ENCODE results near the gene CERKL. TPM values are rescaled to one million over a fixed set of nuclear protein-coding genes. Genes with fewer than 3 reads are reported as not detected.

The CERKL gene
- total RNA-seq, 2 experiments from 2014 or later = not detected

DNA sequence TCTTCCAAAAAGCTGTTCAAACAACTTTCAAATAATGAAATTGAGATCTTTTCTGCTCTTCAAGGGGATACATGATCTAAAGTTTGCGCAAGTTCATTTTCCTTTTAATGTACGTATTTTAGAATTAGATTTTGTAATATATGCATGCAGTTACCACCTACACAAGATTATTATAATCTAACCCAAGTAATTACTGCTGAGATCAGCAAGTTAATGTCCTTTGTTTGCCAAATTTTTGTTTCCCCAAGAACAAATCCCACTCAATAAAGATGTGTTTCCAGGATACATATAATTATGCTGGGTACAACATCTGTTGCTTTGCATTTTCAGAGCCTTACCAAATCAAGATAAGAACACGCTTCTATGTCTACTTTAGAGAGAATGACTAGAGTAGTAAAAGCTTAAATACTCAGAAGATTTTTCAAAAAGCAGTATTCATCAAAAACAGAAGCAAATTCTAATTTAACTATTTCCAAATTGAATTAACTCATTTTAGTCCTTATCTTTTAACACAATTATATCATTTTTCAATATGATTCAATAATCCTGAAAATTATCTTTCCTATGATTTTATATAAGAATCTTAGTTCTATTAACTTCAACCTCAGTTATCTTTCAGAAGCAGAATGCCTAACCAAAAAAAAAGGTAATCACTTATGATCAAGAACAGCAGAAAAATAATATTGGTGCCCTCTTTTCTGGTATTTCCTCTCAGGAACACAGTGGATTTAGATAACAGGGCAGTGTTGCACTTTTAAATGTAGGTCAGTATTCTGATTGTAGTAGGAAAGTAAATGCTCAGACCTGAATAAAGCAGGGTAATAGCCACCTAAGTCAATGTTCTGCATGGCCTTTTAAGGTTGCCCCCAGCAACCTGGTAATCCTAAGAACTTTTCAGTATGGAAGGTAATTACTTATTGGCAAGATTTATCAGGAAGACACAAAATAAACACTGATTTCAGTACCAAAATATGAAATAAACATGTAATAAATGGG lies 28.0 kb downstream of the CERKL start:
- no peak overlapping the region for H3K4me2 ChIP-seq (ENCODE audit: low read length)
- CTCF ChIA-PET (ENCODE audit: unreplicated experiment) = no interaction called here

DNA sequence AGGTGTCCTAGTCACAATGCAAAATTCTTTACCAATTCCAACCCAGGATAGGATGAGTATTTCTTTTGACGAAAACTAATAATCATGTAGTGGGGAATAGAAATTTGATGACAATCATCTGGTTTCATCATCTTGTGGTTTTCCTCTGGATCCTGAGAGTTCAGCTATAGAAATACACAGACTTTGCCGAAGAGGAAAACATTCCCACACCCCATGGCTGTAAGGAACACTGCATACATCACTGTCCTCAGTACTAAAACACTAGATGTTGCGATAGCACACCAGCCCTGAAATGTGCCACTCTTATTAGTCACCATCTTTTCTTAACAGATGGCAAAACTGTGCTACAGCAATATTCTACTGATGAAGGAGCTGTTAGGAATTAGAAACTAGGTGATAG lies 29.4 kb downstream of the CERKL start:
- Histone ChIP-seq H3K4me3 (ENCODE audit: low read depth, low read length, poor library complexity, severe bottlenecking) (no peak overlapping the region), H4K20me1 (ENCODE audit: insufficient read depth, low read length) (no peaks in the 10 kb centered on the region), H3K9me3 (ENCODE audit: low read length) (no peaks in the 10 kb centered on the region), H3K9me2 (ENCODE audit: insufficient read depth, low read length) (no peaks in the 10 kb centered on the region), H3K27ac (ENCODE audit: low read depth, low read length, poor library complexity, severe bottlenecking) (no peak overlapping the region), H3K4me2 (ENCODE audit: low read length) (no peak overlapping the region), H2AFZ (ENCODE audit: low read length) (no peak overlapping the region), H3K79me2 (ENCODE audit: insufficient read depth, low read depth, low read length) (no peaks in the 10 kb centered on the region), H3K4me1 (ENCODE audit: insufficient read depth, low read length, poor library complexity, severe bottlenecking) (no peaks in the 10 kb centered on the region), H3K36me3 (ENCODE audit: insufficient read depth, low read length) (no peaks in the 10 kb centered on the region)
- no TSS peak for BruUV-seq (replicated peaks)
- ChIA-PET POLR2A (interaction anchor here (0.7 to 2.1 kb wide), 3 partner anchors 10 to 15 kb away, joined by 3 to 8 read pairs (median 3); no protein-coding TSS in a partner anchor), CTCF (ENCODE audit: unreplicated experiment) (interaction anchor here (0.6 kb wide), 1 partner anchor 39 kb away, joined by 3 read pairs; no protein-coding TSS in a partner anchor)
- intact Hi-C loops (cut with micrococcal nuclease; ENCODE audit: unreplicated experiment) = no loop called here
- DNase-seq (ENCODE audit: low spot score) = no peak
- TF ChIP-seq EZH2phosphoT487 (IDR thresholded peaks at IDR 0.05; ENCODE audit: borderline replicate concordance, low read depth, low read length) = no peak
- TF ChIP-seq, protein P1, sequence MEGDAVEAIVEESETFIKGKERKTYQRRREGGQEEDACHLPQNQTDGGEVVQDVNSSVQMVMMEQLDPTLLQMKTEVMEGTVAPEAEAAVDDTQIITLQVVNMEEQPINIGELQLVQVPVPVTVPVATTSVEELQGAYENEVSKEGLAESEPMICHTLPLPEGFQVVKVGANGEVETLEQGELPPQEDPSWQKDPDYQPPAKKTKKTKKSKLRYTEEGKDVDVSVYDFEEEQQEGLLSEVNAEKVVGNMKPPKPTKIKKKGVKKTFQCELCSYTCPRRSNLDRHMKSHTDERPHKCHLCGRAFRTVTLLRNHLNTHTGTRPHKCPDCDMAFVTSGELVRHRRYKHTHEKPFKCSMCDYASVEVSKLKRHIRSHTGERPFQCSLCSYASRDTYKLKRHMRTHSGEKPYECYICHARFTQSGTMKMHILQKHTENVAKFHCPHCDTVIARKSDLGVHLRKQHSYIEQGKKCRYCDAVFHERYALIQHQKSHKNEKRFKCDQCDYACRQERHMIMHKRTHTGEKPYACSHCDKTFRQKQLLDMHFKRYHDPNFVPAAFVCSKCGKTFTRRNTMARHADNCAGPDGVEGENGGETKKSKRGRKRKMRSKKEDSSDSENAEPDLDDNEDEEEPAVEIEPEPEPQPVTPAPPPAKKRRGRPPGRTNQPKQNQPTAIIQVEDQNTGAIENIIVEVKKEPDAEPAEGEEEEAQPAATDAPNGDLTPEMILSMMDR (conservative IDR thresholded peaks at IDR 0.05; ENCODE audit: low read length) = no peak

More for the DNA sequence above, 28.0 kb downstream of the CERKL start:
- BruUV-seq (replicated peaks) = no TSS peak
- H3K79me2 ChIP-seq (ENCODE audit: insufficient read depth, low read depth, low read length) = no peaks in the 10 kb centered on the region
- TF ChIP-seq, protein P1 (conservative IDR thresholded peaks at IDR 0.05; ENCODE audit: low read length) = no peak
- no peak for TF ChIP-seq EZH2phosphoT487 (IDR thresholded peaks at IDR 0.05; ENCODE audit: borderline replicate concordance, low read depth, low read length)
- H2AFZ ChIP-seq (ENCODE audit: low read length) = no peak overlapping the region
- H3K4me1 ChIP-seq (ENCODE audit: insufficient read depth, low read length, poor library complexity, severe bottlenecking) = no peaks in the 10 kb centered on the region
- no peak overlapping the region for H3K4me3 ChIP-seq (ENCODE audit: low read depth, low read length, poor library complexity, severe bottlenecking)
- no peaks in the 10 kb centered on the region for H4K20me1 ChIP-seq (ENCODE audit: insufficient read depth, low read length)
- POLR2A ChIA-PET = interaction anchor here (2.1 kb wide), 1 partner anchor 9 kb away, joined by 8 read pairs; no protein-coding TSS in a partner anchor
- no peak for DNase-seq (ENCODE audit: low spot score)
- no peaks in the 10 kb centered on the region for H3K36me3 ChIP-seq (ENCODE audit: insufficient read depth, low read length)
- intact Hi-C loops (cut with micrococcal nuclease; ENCODE audit: unreplicated experiment) = no loop called here
- H3K9me3 ChIP-seq (ENCODE audit: low read length) = no peaks in the 10 kb centered on the region
- H3K27ac ChIP-seq (ENCODE audit: low read depth, low read length, poor library complexity, severe bottlenecking) = no peak overlapping the region
- no peaks in the 10 kb centered on the region for H3K9me2 ChIP-seq (ENCODE audit: insufficient read depth, low read length)
